CD4-positive, CD25-positive, alpha-beta regulatory T cell (primary cell): ENCODE results near the gene DLL3. TPM values are rescaled to one million over a fixed set of nuclear protein-coding genes. Genes with fewer than 3 reads are reported as not detected.

ENCODE experiments used
- ATAC-seq, 2 donors: fragments of 150-1000 bp; cut with Tn5 transposase; one replicate each; pipeline ENCODE4 v1.10.0; 2021; ENCODE audit warnings: low read depth in 2 of 2, moderate number of reproducible peaks in 2 of 2, moderate library complexity in 1 of 2
- DNase-seq, 3 donors: peaks; one replicate each; pipeline versions ENCODE4 v3.0.0 to v3.0.0-alpha.2; 2012 to 2022; ENCODE audit warnings: mixed read lengths in 1 of 3
- H3K27ac ChIP-seq: one replicate; pipeline ENCODE4 v1.7.0; 2013; ENCODE audit warnings: mild to moderate bottlenecking, low read length; ENCODE audit not compliant: insufficient read depth, poor library complexity, severe bottlenecking
- H3K27me3 ChIP-seq: one replicate; pipeline ENCODE4 v1.7.0; 2013; ENCODE audit warnings: low read length; ENCODE audit not compliant: control insufficient read depth, insufficient read depth
- H3K36me3 ChIP-seq: one replicate; pipeline ENCODE4 v1.7.0; 2013; ENCODE audit warnings: mild to moderate bottlenecking, low read length, moderate library complexity; ENCODE audit not compliant: control insufficient read depth, insufficient read depth
- H3K4me1 ChIP-seq: 2 replicates; pipeline ENCODE4 v1.7.0; 2013; ENCODE audit warnings: mild to moderate bottlenecking, low read length; ENCODE audit not compliant: insufficient read depth, control insufficient read depth, poor library complexity, severe bottlenecking
- H3K4me3 ChIP-seq: one replicate; pipeline ENCODE4 v1.7.0; 2013; ENCODE audit warnings: low read depth, mild to moderate bottlenecking, low read length, moderate library complexity
- H3K9me3 ChIP-seq, 2 experiments: 1 replicate in 1 of 2; 2 replicates in 1 of 2; pipeline ENCODE4 v1.7.0; 2013; ENCODE audit warnings: low read length in 2 of 2, mild to moderate bottlenecking in 1 of 2, moderate library complexity in 1 of 2; ENCODE audit not compliant: control insufficient read depth in 2 of 2
- H3K27ac Mint-ChIP-seq, 3 donors: one replicate each; pipeline ENCODE4 v1.8.0; 2020 to 2022; ENCODE audit warnings: mild to moderate bottlenecking in 3 of 3, mixed read lengths in 3 of 3, moderate library complexity in 2 of 3
- H3K27me3 Mint-ChIP-seq: one replicate; pipeline ENCODE4 v1.8.0; 2022; ENCODE audit warnings: mild to moderate bottlenecking, mixed read lengths
- H3K36me3 Mint-ChIP-seq: one replicate; pipeline ENCODE4 v1.8.0; 2020; ENCODE audit warnings: mixed read lengths
- H3K4me1 Mint-ChIP-seq, 4 donors: one replicate each; pipeline ENCODE4 v1.8.0; 2020 to 2022; ENCODE audit warnings: mixed read lengths in 4 of 4, mild to moderate bottlenecking in 1 of 4
- H3K4me3 Mint-ChIP-seq, 4 donors: one replicate each; pipeline ENCODE4 v1.8.0; 2020 to 2022; ENCODE audit warnings: mild to moderate bottlenecking in 4 of 4, mixed read lengths in 4 of 4, moderate library complexity in 3 of 4
- H3K9me3 Mint-ChIP-seq, 7 donors: one replicate each; pipeline ENCODE4 v1.8.0; 2020 to 2022; ENCODE audit warnings: mixed read lengths in 7 of 7, mild to moderate bottlenecking in 3 of 7, moderate library complexity in 2 of 7
- polyA plus RNA-seq, 4 donors: library from polyadenylated mRNA; unstranded; fragments of 300-500 nt; fragmentation: Illumina TruSeq; gene quantifications; one replicate each; pipeline ENCODE4 v1.2.3, GENCODE V29; 2021
- total RNA-seq: library from RNA; stranded (reverse); gene quantifications from one replicate; pipeline ENCODE4 v1.2.3, GENCODE V29; 2022

The DLL3 gene
- total and polyA plus RNA-seq, 5 donors from 2014 or later = 0.13 to 0.17 TPM; not detected in 3

DNA sequence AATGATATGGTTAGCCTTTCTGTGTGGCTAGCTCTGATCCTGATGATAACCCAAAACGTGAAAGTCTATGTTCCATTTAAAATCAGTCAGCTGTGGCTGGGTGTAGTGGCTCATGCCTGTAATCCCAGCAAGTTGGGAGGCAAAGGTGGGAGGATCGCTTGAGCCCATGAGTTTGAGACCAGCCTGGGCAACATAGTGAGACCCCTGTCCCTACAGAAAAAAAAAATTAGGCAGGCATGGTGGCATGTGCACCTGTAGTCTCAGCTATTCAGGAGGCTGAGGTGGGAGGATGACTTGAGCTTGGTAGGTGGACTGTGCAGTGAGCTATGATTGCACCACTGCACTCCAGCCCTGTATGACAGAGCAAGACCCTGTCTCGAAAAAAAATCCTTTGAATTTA lies 35.0 kb downstream of the DLL3 start:
- Mint-ChIP-seq H3K27ac (no peak overlapping the region), H3K4me1 (peaks cover 10 to 58% (median 34%) of the 10 kb centered on the region in 4 donors)

DNA sequence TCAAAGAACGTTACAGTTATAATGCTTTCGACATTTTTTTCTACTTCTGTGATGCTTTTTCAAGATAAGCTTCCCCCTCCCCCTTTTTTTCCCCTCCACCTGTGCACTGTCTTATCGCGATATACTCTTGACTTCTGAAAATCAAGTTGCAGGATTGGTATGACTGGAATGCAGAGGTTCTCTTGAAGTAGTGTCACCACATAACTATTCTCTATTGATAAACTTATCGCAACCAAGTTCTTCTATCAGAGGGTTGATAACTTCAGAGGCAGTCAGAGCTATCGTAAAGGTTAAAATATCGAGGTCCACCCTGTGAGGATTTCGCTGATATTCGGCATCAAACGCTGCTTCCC lies 40.4 kb downstream of the DLL3 start:
- Mint-ChIP-seq H3K27me3 (peaks cover 12% of the 10 kb centered on the region), H3K9me3 (no peaks in the 10 kb centered on the region), H3K36me3 (peaks cover 4% of the 10 kb centered on the region), H3K4me1 (peaks cover 26 to 61% (median 43%) of the 10 kb centered on the region in 4 donors), H3K27ac (peak overlapping the region; percentile 12 to 97 (median 93)), H3K4me3 (peak overlapping the region; percentile 93 to 96 (median 94))
- Histone ChIP-seq H3K4me3 (peak overlapping the region; percentile 85), H3K27ac (peak overlapping the region; percentile 92), H3K9me3 (no peaks in the 10 kb centered on the region), H3K27me3 (no peaks in the 10 kb centered on the region), H3K36me3 (no peaks in the 10 kb centered on the region), H3K4me1 (peaks cover 25% of the 10 kb centered on the region)
- ATAC-seq = no peak
- DNase-seq = peak in 2 of 3 donors; percentile 30 to 34

More for the DNA sequence above, 35.0 kb downstream of the DLL3 start:
- no peaks in the 10 kb centered on the region for H3K36me3 ChIP-seq
- peaks cover 4% of the 10 kb centered on the region for H3K36me3 Mint-ChIP-seq
- H3K9me3 Mint-ChIP-seq = no peaks in the 10 kb centered on the region
- ATAC-seq = no peak
- H3K9me3 ChIP-seq = no peaks in the 10 kb centered on the region
- no peaks in the 10 kb centered on the region for H3K27me3 Mint-ChIP-seq
- no peak for DNase-seq
- H3K27me3 ChIP-seq = no peaks in the 10 kb centered on the region
- no peak overlapping the region for H3K27ac ChIP-seq
- H3K4me3 Mint-ChIP-seq = peak overlapping the region in 1 of 4 donors; percentile 96
- H3K4me1 ChIP-seq = peaks cover 18% of the 10 kb centered on the region
- no peak overlapping the region for H3K4me3 ChIP-seq

DNA sequence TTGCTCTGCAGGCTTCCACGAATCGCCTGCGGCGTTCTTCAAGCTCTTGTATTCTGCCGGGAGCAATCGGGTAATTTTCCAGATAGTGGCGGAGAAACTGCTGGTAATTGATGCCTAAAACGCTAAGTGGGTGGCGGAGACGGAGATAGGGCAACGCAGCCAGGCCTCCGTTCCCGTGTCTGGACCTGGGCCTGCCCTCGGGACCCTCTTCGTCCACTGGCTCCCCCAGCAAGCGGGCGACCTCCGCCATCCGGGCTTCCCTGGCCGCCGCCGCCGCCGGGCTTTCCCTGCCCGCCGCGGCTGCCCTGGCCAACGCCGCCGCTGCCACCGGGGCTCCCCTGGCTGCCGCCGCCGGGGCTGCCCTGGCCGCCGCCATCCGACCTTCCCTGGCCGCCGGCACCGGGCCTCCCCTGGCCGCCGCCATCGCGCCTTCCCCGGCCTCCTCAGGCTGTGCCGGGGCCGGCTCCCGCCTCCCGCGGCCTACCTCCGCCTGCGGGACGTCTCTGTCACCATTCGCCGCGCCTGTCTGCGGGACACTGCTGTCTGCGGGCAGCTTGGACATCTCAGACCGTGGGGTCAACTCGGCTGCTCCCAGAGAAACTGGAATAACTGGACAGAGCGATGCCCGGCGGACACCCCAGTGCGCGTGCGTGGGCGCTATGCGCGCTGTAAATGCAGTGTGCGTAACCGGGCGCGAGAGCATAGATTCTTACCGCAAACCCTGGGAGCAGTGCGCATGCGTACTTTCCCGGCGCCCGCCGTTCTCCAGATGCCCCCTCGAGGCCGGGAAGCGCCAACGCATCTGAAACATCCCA lies 41.0 kb downstream of the DLL3 start, which contains the start of gene EID2:
TSS of gene EID2 (minus strand) at position 644 of the 815 bp plus-strand sequence. CDS start at position 562, 82 bp downstream.
- Histone ChIP-seq H3K4me1 (peaks cover 26% of the 10 kb centered on the region), H3K27ac (peak within 1 kb of the TSS; percentile 92), H3K4me3 (peak within 1 kb of the TSS; percentile 85), H3K9me3 (no peaks in the 10 kb centered on the region), H3K27me3 (no peaks in the 10 kb centered on the region), H3K36me3 (no peaks in the 10 kb centered on the region)
- peaks cover 4% of the 10 kb centered on the region for H3K36me3 Mint-ChIP-seq
- H3K27me3 Mint-ChIP-seq = peaks cover 16% of the 10 kb centered on the region
- peaks cover 26 to 67% (median 47%) of the 10 kb centered on the region in 4 donors for H3K4me1 Mint-ChIP-seq
- H3K27ac Mint-ChIP-seq = peak within 1 kb of the TSS; percentile 96 to 99 (median 97)
- H3K4me3 Mint-ChIP-seq = peak within 1 kb of the TSS; percentile 96 to 98 (median 98)
- ATAC-seq (peak; percentile 87 to 89), DNase-seq (peak; percentile 86 to 94 (median 89))
- no peaks in the 10 kb centered on the region for H3K9me3 Mint-ChIP-seq

DNA sequence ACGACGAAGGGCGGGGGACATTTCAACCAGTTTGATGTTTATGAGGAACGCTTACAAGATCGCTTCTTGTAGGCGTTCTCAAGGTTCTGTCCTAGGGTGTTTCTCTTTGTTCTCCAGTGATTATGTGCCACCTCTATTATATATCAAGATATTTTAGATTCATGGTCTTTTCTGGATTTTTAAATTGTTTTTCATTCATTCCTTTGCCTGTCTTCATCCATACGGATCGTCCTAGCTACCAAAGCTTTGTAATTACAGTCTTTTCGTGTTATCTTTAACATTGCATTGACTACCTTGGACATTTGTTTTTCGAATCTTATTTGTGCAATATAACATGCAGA lies 41.6 kb downstream of the DLL3 start:
- DNase-seq (no peak), ATAC-seq (no peak)
- peak overlapping the region; percentile 67 for H3K4me3 ChIP-seq
- peak overlapping the region; percentile 92 for H3K27ac ChIP-seq
- H3K27me3 ChIP-seq = no peaks in the 10 kb centered on the region
- H3K4me1 ChIP-seq = peaks cover 28% of the 10 kb centered on the region
- peaks cover 16% of the 10 kb centered on the region for H3K27me3 Mint-ChIP-seq
- H3K4me3 Mint-ChIP-seq = peak overlapping the region; percentile 94 to 98 (median 98)
- H3K36me3 ChIP-seq = no peaks in the 10 kb centered on the region
- H3K27ac Mint-ChIP-seq = peak overlapping the region; percentile 96 to 99 (median 97)
- H3K9me3 Mint-ChIP-seq = no peaks in the 10 kb centered on the region
- no peaks in the 10 kb centered on the region for H3K9me3 ChIP-seq
- peaks cover 4% of the 10 kb centered on the region for H3K36me3 Mint-ChIP-seq
- peaks cover 26 to 72% (median 51%) of the 10 kb centered on the region in 4 donors for H3K4me1 Mint-ChIP-seq

DNA sequence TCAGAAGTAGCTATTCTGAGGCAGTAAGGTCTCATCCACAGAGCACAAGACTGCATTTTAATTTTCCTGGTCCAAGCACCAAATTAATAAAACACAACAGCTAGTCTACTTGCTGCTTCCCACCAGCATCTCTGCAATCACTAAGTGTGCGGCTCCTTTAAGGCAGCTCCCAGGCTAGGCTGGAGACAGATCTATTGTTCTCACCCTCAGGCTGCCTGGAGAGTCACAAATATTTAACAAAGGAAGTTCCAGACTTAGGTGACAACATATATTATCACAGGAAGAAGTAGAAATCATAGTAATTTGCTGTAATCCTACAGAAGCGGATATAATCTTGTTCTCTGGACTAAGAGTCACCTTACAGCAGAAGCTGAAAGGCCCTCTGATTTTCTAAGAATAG lies 43.5 kb downstream of the DLL3 start:
- peak overlapping the region; percentile 47 to 81 (median 48) for H3K27ac Mint-ChIP-seq
- peaks cover 26 to 71% (median 52%) of the 10 kb centered on the region in 4 donors for H3K4me1 Mint-ChIP-seq
- ATAC-seq (no peak), DNase-seq (peak in 1 of 3 donors; percentile 30)
- no peak overlapping the region for H3K4me3 ChIP-seq
- H3K36me3 Mint-ChIP-seq = peaks cover 4% of the 10 kb centered on the region
- H3K36me3 ChIP-seq = no peaks in the 10 kb centered on the region
- H3K27me3 Mint-ChIP-seq = peaks cover 18% of the 10 kb centered on the region
- H3K27me3 ChIP-seq = no peaks in the 10 kb centered on the region
- H3K4me1 ChIP-seq = peaks cover 28% of the 10 kb centered on the region
- peak overlapping the region; percentile 12 to 54 (median 33) for H3K4me3 Mint-ChIP-seq
- H3K9me3 ChIP-seq = no peaks in the 10 kb centered on the region
- H3K27ac ChIP-seq = no peak overlapping the region
- no peaks in the 10 kb centered on the region for H3K9me3 Mint-ChIP-seq

DNA sequence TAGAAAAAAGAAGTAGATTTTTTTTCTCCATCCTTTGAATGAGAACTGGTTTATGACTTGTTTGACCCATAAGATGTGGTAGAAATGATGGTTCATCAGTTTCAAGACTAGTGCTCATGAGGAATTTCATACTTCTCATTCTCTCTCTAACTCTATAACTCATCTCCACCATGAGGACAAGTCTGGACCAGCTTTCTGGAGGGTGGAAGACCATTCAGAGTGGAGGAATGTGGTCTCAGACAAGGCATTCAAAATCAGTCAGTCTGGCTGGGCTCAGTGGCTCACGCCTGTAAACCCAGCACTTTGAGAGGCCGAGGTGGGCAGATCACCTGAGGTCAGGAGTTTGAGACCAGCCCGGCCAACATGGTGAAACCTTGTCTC lies 44.7 kb downstream of the DLL3 start:
- Mint-ChIP-seq H3K9me3 (no peaks in the 10 kb centered on the region), H3K4me1 (peaks cover 22 to 60% (median 42%) of the 10 kb centered on the region in 4 donors), H3K27ac (peak overlapping the region in 2 of 3 donors; percentile 43 to 71), H3K36me3 (no peaks in the 10 kb centered on the region), H3K27me3 (peaks cover 21% of the 10 kb centered on the region), H3K4me3 (peak overlapping the region in 1 of 4 donors; percentile 18)
- H3K9me3 ChIP-seq = no peaks in the 10 kb centered on the region
- no peak overlapping the region for H3K27ac ChIP-seq
- H3K27me3 ChIP-seq = no peaks in the 10 kb centered on the region
- DNase-seq (no peak), ATAC-seq (no peak)
- peaks cover 25% of the 10 kb centered on the region for H3K4me1 ChIP-seq
- no peak overlapping the region for H3K4me3 ChIP-seq
- H3K36me3 ChIP-seq = no peaks in the 10 kb centered on the region

DNA sequence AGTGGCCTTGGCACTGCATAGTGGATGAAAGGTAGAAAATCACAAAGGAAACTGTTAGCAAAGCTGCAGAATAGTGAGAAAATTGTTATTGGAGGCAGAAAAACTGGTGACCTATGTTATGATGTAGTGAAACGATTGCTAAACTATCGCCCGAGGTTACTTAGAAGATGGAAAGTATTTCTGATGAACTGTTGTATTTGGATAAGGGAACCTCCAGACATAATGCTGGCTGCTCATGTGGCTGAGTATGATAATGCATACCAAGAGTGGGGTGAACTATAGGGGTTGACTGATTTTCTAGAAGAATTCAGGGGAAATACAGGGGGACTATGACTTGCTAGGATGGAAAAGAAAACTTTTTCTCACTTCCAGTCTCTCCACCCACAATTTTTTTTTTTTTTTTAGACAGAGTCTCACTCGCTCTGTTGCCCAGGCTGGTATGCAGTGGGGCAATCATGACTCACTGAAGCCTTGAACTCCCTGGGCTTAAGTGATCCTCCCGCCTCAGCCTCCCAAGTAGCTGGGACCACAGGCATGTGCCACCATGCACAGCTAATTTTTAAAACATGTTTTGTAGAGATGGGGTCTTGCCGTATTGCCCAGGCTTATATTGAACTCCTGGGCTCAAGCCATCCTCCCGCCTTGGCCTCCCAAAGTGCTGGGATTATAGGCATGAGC lies 45.6 kb downstream of the DLL3 start:
- ATAC-seq (no peak), DNase-seq (no peak)
- H3K27ac Mint-ChIP-seq = peak overlapping the region in 2 of 3 donors; percentile 73
- peak overlapping the region in 2 of 4 donors; percentile 18 to 80 for H3K4me3 Mint-ChIP-seq
- no peaks in the 10 kb centered on the region for H3K36me3 ChIP-seq
- H3K4me1 ChIP-seq = peaks cover 16% of the 10 kb centered on the region
- H3K36me3 Mint-ChIP-seq = no peaks in the 10 kb centered on the region
- H3K9me3 Mint-ChIP-seq = no peaks in the 10 kb centered on the region
- H3K4me1 Mint-ChIP-seq = peaks cover 16 to 52% (median 35%) of the 10 kb centered on the region in 4 donors
- no peak overlapping the region for H3K4me3 ChIP-seq
- peaks cover 21% of the 10 kb centered on the region for H3K27me3 Mint-ChIP-seq
- no peak overlapping the region for H3K27ac ChIP-seq
- H3K9me3 ChIP-seq = no peaks in the 10 kb centered on the region
- H3K27me3 ChIP-seq = no peaks in the 10 kb centered on the region
